Activated naive CD8-positive, alpha-beta T cell (primary cell): ENCODE results near the gene NXF1.
A peak's percentile ranks its signal among the peaks of the same experiment; 100 is the strongest.
"Not testable (repeated sequence)": the region's sequence is repeated elsewhere in the genome, so short reads cannot be mapped to it uniquely, and the experiment has no call there.

Source experiments
- H3K27ac Mint-ChIP-seq: one replicate; pipeline ENCODE4 v1.8.0; 2021; ENCODE audit warnings: mixed read lengths
- H3K27me3 Mint-ChIP-seq: one replicate; pipeline ENCODE4 v1.8.0; 2021; ENCODE audit warnings: mixed read lengths
- H3K36me3 Mint-ChIP-seq: one replicate; pipeline ENCODE4 v1.8.0; 2021; ENCODE audit warnings: mixed read lengths
- H3K4me1 Mint-ChIP-seq: one replicate; pipeline ENCODE4 v1.8.0; 2021; ENCODE audit warnings: low read depth, mixed read lengths
- H3K4me3 Mint-ChIP-seq: one replicate; pipeline ENCODE4 v1.8.0; 2021; ENCODE audit warnings: mild to moderate bottlenecking, mixed read lengths
- H3K9me3 Mint-ChIP-seq: one replicate; pipeline ENCODE4 v1.8.0; 2021; ENCODE audit warnings: low read depth, mixed read lengths

NXF1 gene

GRCh38 chr11:62841361-62842170 is 36.3 kb upstream of the NXF1 start:
- Mint-ChIP-seq H3K27me3 (no peaks in the 10 kb centered on the region), H3K27ac (no peak overlapping the region), H3K4me3 (no peak overlapping the region), H3K36me3 (peaks cover 6% of the 10 kb centered on the region), H3K9me3 (no peaks in the 10 kb centered on the region), H3K4me1 (peaks cover 27% of the 10 kb centered on the region)

- peaks cover 33% of the 10 kb centered on the region for H3K4me1 Mint-ChIP-seq
- not testable (repeated sequence) for H3K4me3 Mint-ChIP-seq, H3K27ac Mint-ChIP-seq, H3K9me3 Mint-ChIP-seq, H3K27me3 Mint-ChIP-seq, H3K36me3 Mint-ChIP-seq
These were observed 35.6 kb upstream of the NXF1 start for GRCh38 chr11:62840721-62841360.

DNA sequence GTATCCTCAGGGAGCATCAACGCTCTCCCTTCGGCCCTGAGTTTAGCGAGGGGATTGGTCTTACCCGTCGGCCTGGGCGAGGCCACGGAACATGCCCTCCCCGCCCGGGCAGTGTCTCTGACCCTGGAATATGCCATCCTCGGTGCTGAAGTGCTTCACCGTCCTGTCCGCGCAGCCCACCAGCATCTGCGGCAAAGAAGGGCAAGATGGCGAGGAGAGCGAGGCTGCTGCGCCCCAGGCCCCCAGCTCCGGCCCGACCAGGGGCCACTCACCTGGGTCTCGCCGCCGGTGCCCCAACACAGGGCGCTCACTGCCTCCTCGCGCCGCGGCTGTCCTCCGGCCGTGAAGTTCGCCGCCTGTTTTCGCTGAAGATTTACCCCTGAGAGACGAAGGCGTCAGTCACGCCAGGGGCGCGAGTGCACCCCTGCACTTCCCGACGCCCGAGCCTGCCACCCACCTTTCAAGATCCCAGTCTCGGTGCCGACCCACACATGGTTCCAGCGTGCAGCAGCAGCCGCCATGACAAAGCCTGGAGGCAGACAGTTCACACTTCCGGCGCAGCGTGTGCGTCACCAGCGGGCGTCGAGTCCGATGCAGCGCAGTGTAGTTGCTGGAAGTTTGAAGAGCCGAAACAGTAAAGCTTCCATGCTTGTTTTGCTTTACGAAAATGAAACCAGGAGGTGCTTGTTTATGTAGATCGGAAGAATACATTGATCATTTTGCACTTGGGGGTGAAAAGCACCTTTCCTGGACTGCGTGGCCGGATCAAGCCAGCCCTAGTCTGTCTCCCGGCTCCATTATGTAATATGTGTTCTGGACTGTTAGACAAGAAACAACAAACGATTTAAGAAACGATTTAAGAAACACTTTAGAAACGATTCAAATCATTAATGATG is 34.1 kb upstream of the NXF1 start, which contains the start of gene WDR74:
TSS of gene WDR74 (minus strand) at position 541 of the 896 bp plus-strand sequence. CDS start at position 521, 20 bp downstream.
- Mint-ChIP-seq H3K4me1 (peaks cover 41% of the 10 kb centered on the region), H3K4me3 (no peak within 1 kb of the TSS), H3K27me3 (no peaks in the 10 kb centered on the region), H3K9me3 (no peaks in the 10 kb centered on the region), H3K27ac (no peak within 1 kb of the TSS), H3K36me3 (peaks cover 6% of the 10 kb centered on the region)

DNA sequence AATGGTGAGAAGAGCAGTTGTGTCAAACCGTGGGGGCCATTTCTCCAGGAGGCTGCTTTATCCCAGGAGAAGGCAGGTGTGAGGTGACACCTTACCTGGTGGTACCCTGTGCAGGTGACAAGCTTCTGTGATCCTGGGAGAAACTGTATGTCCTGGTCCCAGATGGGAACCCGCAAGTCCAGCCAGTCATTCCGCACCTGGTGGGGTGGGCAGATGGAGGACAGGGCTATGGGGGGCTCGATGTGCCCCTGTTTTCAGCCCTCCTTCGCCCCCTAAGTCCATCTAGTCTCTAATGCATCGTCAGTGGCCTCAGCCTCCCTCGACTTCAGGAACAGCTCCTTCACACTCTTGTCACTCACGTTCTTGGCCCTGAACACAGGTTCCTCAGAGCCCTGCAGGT is 30.1 kb upstream of the NXF1 start:
- Mint-ChIP-seq H3K36me3 (peaks cover 6% of the 10 kb centered on the region), H3K27me3 (no peaks in the 10 kb centered on the region), H3K4me1 (peaks cover 54% of the 10 kb centered on the region), H3K4me3 (peak overlapping the region; percentile 12), H3K27ac (peak overlapping the region; percentile 64), H3K9me3 (no peaks in the 10 kb centered on the region)

DNA sequence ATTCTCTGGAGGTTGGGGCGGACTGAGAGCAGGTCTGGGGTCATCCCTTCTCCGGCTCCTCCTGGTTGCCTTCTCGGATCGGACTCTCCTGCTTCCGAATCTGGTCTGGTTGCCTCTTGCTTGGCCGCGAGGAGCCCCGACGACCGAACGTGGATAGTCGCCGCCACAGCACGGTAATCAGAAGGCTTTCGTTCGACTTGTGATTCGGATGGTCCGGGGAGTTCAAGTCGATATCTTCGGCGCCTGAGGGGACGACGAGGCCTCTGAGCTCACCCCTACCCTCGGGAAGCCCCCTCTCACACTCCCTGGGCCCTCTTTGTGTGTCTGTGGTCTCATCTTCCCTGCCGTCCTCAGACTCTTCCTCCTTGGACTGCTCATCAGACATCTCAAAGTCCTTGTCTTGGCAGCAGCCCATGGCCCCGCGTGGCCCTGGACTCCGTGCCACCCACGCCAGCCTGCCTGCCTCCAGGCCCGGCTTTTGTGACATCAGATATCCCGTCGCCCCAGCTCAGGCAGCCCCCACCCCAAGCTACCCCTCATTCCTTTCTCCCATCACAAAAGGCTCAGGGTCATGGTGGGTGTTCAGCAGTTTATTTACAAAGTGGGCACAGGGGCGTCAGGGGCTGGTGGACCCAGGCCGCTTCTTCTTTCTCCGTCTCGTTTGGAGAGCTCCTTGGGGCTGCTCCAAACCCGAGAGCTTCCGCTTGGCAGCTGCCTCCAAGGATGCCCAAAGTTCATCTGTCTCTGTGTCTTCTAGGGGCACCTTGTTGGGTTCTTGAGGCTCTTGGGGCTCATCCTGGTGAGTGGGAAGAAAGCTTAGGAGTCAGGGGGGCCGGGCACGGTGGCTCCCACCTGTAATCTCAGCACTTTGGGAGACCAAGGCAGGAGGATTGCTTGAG is 27.3 kb upstream of the NXF1 start, which contains the start of gene TEX54:
TSS of gene TEX54 (minus strand) at position 506 of the 899 bp plus-strand sequence.
- H3K4me1 Mint-ChIP-seq, result peaks cover 51% of the 10 kb centered on the region
- H3K27me3 Mint-ChIP-seq, result no peaks in the 10 kb centered on the region
- peaks cover 5% of the 10 kb centered on the region for H3K36me3 Mint-ChIP-seq
- H3K4me3 Mint-ChIP-seq, result peak within 1 kb of the TSS; percentile 99
- no peaks in the 10 kb centered on the region for H3K9me3 Mint-ChIP-seq
- peak within 1 kb of the TSS; percentile 100 for H3K27ac Mint-ChIP-seq

DNA sequence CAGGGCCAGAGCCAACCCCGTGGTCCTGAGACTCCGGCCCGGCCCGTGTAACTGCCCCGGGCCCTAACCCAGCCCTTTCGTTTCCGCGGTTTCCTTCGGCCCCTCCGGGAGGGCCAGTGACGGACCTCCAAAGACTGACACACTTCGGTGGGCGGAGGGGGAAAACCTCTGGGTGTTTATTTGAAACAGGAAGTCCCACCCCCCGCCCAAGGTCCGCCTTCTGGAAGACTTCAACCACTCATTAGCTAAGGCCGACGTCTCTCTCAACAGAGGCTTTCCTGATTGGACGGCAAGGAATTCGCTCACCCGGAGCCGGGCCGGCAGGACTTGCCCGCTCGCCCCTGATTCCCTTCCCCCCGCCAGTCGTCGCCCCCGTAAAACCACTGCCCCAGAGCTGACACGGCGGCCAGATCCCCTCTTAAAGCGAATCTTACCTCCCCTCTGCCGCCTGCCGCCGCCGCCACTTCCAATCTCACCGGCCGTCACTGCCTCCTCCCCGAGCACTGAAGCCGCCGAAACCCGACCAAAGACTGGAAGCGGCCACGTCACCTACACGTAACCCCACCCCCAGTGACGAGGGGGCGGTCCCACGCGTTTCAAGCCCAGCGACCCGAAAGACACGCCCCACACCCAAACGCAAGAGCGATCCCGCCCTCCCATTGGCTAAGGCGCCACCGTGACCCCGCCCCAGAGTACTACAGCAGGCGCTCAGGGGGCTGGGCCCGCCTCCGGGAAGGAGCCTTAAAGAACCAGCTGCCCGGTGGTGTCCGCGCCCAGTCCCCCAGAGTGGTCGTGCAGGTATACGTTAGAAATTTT is 26.5 kb upstream of the NXF1 start, which contains the start of gene STX5:
TSS of gene STX5 (minus strand) at position 532 of the 816 bp plus-strand sequence. CDS start 808 bp downstream, outside the sequence.
- Mint-ChIP-seq H3K27ac (peak within 1 kb of the TSS; percentile 100), H3K4me3 (peak within 1 kb of the TSS; percentile 99), H3K27me3 (no peaks in the 10 kb centered on the region), H3K36me3 (peaks cover 6% of the 10 kb centered on the region), H3K4me1 (peaks cover 50% of the 10 kb centered on the region), H3K9me3 (no peaks in the 10 kb centered on the region)

DNA sequence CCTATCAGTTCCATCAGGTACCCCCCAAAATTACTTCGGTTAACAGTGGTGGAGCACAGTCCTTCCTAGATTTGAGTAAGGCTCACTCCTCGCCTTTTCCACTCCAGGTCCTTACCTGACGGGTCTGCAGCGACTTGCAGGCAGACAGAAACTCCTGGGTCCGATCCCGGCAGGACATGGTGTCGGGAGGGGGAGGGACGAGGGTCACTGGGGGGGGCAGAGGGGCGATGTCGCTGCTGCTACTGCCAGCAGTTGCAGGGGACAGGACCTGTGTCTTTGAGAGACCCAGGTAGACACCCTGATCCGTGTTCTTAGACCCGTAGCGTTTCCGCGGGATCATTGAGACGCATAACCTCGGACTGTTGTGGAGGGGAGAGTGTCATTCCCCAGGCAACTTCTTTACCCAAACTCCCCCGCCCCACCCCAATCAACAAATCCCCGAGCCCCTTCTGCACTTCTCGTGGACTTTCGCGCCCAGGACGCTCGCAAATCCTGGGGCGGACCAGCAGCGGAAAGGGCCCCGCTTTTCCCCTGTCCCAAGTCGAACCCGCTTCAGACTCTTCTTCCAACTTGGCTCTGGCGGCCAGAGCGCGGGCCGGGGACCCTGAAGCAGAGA is 25.8 kb upstream of the NXF1 start:
- Mint-ChIP-seq H3K27ac (peak overlapping the region; percentile 100), H3K4me3 (peak overlapping the region; percentile 99), H3K36me3 (peaks cover 6% of the 10 kb centered on the region), H3K4me1 (peaks cover 45% of the 10 kb centered on the region), H3K27me3 (no peaks in the 10 kb centered on the region), H3K9me3 (no peaks in the 10 kb centered on the region)

- H3K27me3 Mint-ChIP-seq, H3K36me3 Mint-ChIP-seq, H3K27ac Mint-ChIP-seq, H3K9me3 Mint-ChIP-seq, H3K4me3 Mint-ChIP-seq: not testable (repeated sequence)
- peaks cover 36% of the 10 kb centered on the region for H3K4me1 Mint-ChIP-seq
These were observed 22.9 kb upstream of the NXF1 start for GRCh38 chr11:62828130-62828529.

DNA sequence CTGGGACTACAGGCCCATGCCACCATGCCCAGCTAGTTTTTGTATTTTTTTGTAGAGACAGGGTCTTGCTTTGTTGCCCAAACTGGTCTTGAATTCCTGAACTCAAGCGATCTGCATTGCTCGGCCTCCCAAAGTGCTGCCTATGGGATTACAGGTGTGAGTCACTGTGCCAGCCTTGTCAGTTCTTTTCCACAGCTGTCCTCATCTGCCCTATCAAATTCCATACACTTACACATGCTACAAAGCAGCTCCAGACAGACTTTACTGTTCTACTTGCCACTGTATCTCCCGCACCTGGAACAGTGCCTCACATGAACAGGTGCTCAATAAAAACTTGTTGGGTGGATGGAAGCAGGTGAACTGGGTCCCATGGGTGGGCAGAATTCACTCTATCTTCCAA is 18.4 kb upstream of the NXF1 start:
- H3K27ac Mint-ChIP-seq, result no peak overlapping the region

GRCh38 chr11:62817129-62817528 is 11.9 kb upstream of the NXF1 start:
- Mint-ChIP-seq H3K27ac (no peak overlapping the region), H3K27me3 (no peaks in the 10 kb centered on the region), H3K4me3 (no peak overlapping the region), H3K36me3 (peaks cover 2% of the 10 kb centered on the region), H3K4me1 (peaks cover 2% of the 10 kb centered on the region), H3K9me3 (no peaks in the 10 kb centered on the region)

More for the DNA sequence above, 18.4 kb upstream of the NXF1 start:
- no peaks in the 10 kb centered on the region for H3K27me3 Mint-ChIP-seq
- no peaks in the 10 kb centered on the region for H3K9me3 Mint-ChIP-seq
- H3K36me3 Mint-ChIP-seq, result peaks cover 10% of the 10 kb centered on the region
- H3K4me1 Mint-ChIP-seq, result peaks cover 17% of the 10 kb centered on the region
- H3K4me3 Mint-ChIP-seq, result no peak overlapping the region

DNA sequence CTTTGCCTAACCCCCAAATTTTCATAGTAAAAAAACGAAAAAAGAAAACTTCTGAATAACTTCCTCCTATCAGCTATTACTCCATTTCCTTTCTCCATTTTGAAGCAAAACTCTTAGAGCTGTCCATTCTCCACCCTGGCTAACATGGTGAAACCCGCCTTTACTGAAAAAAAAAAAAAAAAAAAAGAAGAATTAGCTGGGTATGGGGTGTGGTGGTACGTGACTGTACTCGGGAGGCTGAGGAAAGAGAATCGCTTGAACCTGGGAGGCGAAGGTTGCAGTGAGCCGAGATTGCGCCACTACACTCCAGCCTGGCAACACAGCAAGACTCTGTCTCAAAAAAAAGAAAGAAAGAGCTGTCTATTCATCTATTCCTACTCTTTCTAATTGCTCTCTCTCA is 11.3 kb upstream of the NXF1 start:
- H3K36me3 Mint-ChIP-seq, result peaks cover 2% of the 10 kb centered on the region
- peaks cover 2% of the 10 kb centered on the region for H3K4me1 Mint-ChIP-seq
- no peak overlapping the region for H3K27ac Mint-ChIP-seq
- H3K9me3 Mint-ChIP-seq, result no peaks in the 10 kb centered on the region
- no peak overlapping the region for H3K4me3 Mint-ChIP-seq
- H3K27me3 Mint-ChIP-seq, result no peaks in the 10 kb centered on the region

DNA sequence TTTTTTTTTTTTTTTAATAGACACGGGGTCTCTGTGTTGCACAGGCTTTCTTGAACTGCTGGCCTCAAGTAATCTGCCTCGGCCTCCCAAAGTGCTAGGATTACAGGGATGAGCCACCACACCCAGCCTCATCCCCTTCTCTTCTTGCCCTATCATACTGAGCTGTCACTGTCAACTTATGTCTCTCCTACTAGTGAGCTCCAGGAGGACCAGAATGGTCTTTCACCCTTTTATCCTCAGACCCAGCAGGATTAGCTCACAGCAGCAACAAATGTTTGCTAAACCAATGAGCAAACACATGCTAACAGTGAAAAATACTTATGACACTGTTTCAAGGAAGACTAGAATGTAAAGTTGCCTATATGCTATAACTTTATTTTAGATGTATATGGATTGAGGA is 6.4 kb upstream of the NXF1 start:
- Mint-ChIP-seq H3K4me3 (no peak overlapping the region), H3K36me3 (peaks cover 2% of the 10 kb centered on the region), H3K9me3 (no peaks in the 10 kb centered on the region), H3K4me1 (peaks cover 6% of the 10 kb centered on the region), H3K27ac (peak overlapping the region; percentile 28), H3K27me3 (no peaks in the 10 kb centered on the region)

- Mint-ChIP-seq H3K36me3 (peaks cover 2% of the 10 kb centered on the region), H3K4me1 (peaks cover 13% of the 10 kb centered on the region), H3K27ac (peak overlapping the region; percentile 80), H3K9me3 (no peaks in the 10 kb centered on the region), H3K27me3 (no peaks in the 10 kb centered on the region), H3K4me3 (no peak overlapping the region)
These were observed 5.5 kb upstream of the NXF1 start for GRCh38 chr11:62810748-62811147.
